Uterus (tissue), 2 donors: ENCODE measurements around the gene LILRB5.
"Not testable (repeated sequence)": the region's sequence is repeated elsewhere in the genome, so short reads cannot be mapped to it uniquely, and the experiment has no call there.

Experiments
- POLR2A ChIP-seq, 2 donors: fragments of 450-650 bp; IDR thresholded peaks; one replicate each; pipeline ENCODE4 v1.6.1; 2016; ENCODE audit warnings: antibody characterized with exemption in 2 of 2, mild to moderate bottlenecking in 1 of 2, moderate library complexity in 1 of 2
- TF ChIP-seq, protein P1 (sequence below), 4 experiments: fragments of 200-600 bp in 2 of 4; fragments of 450-650 bp in 2 of 4; sonication (generic) in 2 of 4; IDR thresholded peaks; one replicate each; pipeline ENCODE4 v1.5.1; 2016 to 2019; ENCODE audit warnings: antibody characterized with exemption in 4 of 4, mild to moderate bottlenecking in 2 of 4, moderate library complexity in 1 of 4

DNA sequence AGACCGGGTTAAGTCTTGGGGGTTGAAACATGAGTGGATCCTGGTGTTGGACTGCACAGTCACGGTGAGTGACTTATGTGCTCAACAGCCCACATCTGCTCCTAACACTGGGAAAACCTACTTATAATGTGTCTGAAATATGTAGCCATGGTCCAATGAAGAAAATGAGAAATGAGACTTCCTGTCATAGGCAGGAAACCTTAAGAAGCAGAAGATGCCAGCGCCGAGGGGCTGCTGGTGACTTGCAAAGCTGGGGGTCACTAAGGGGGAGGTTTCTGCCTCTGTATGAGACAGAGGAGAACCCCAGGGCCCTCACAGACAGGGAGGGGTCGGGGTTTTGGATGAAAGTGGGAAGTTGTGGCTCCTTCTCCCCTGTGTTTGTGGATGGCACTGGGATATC lies 15.1 kb upstream of the LILRB5 start:
- TF ChIP-seq POLR2A (IDR thresholded peaks at IDR 0.05): not testable (repeated sequence)
- TF ChIP-seq, protein P1, sequence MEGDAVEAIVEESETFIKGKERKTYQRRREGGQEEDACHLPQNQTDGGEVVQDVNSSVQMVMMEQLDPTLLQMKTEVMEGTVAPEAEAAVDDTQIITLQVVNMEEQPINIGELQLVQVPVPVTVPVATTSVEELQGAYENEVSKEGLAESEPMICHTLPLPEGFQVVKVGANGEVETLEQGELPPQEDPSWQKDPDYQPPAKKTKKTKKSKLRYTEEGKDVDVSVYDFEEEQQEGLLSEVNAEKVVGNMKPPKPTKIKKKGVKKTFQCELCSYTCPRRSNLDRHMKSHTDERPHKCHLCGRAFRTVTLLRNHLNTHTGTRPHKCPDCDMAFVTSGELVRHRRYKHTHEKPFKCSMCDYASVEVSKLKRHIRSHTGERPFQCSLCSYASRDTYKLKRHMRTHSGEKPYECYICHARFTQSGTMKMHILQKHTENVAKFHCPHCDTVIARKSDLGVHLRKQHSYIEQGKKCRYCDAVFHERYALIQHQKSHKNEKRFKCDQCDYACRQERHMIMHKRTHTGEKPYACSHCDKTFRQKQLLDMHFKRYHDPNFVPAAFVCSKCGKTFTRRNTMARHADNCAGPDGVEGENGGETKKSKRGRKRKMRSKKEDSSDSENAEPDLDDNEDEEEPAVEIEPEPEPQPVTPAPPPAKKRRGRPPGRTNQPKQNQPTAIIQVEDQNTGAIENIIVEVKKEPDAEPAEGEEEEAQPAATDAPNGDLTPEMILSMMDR (IDR thresholded peaks at IDR 0.05): not testable (repeated sequence)
